ENCODE data around the gene ERGIC1.

GRCh38 chr5:172935096-172935495, 101.0 kb downstream of the ERGIC1 start:
- TF ChIP-seq CTCF (conservative IDR thresholded peaks at IDR 0.05; ENCODE audit: low read length) (no peak), EZH2phosphoT487 (IDR thresholded peaks at IDR 0.05; ENCODE audit: borderline replicate concordance) (no peak)
